Natural killer cell (primary cell): ENCODE data around the gene C1orf198. TPM values are rescaled to one million over a fixed set of nuclear protein-coding genes. Genes with fewer than 3 reads are reported as not detected.
A peak's percentile ranks its signal among the peaks of the same experiment; 100 is the strongest.

Experiments
- ATAC-seq, 3 donors: fragments of 150-1000 bp in 2 of 3; fragments of 200-7000 bp in 1 of 3; cut with Tn5 transposase; 1 replicate in 1 of 3; 2 replicates in 2 of 3; pipeline ENCODE4 v1.10.0; 2021; ENCODE audit warnings: mild to moderate bottlenecking in 2 of 3, moderate library complexity in 2 of 3
- DNase-seq, 2 donors: peaks; one replicate each; pipeline versions ENCODE4 v3.0.0 to v3.0.0-alpha.2; 2013 to 2021; ENCODE audit warnings: mixed read lengths in 1 of 2
- H3K27ac ChIP-seq: one replicate; pipeline ENCODE4 v1.5.1; 2013; ENCODE audit warnings: mild to moderate bottlenecking, low read length
- H3K27me3 ChIP-seq: one replicate; pipeline ENCODE4 v1.6.1; 2013; ENCODE audit warnings: low read length; ENCODE audit not compliant: control insufficient read depth, insufficient read depth
- H3K36me3 ChIP-seq: one replicate; pipeline ENCODE4 v1.6.1; 2013; ENCODE audit warnings: low read length; ENCODE audit not compliant: control insufficient read depth, insufficient read depth
- H3K4me1 ChIP-seq: one replicate; pipeline ENCODE4 v1.6.1; 2013; ENCODE audit warnings: low read length; ENCODE audit not compliant: control insufficient read depth, insufficient read depth
- H3K4me3 ChIP-seq: one replicate; pipeline ENCODE4 v1.5.1; 2013; ENCODE audit warnings: low read length
- H3K9me3 ChIP-seq: one replicate; pipeline ENCODE4 v1.6.1; 2013; ENCODE audit warnings: low read length; ENCODE audit not compliant: control insufficient read depth, insufficient read depth
- H3K27ac Mint-ChIP-seq, 2 donors: one replicate each; pipeline ENCODE4 v1.8.0; 2022; ENCODE audit warnings: mild to moderate bottlenecking in 2 of 2, mixed read lengths in 2 of 2, moderate library complexity in 1 of 2
- H3K27me3 Mint-ChIP-seq, 2 donors: one replicate each; pipeline ENCODE4 v1.8.0; 2022; ENCODE audit warnings: low read depth in 2 of 2, mixed read lengths in 2 of 2
- H3K36me3 Mint-ChIP-seq: one replicate; pipeline ENCODE4 v1.8.0; 2022; ENCODE audit warnings: mixed read lengths
- H3K4me1 Mint-ChIP-seq, 2 donors: one replicate each; pipeline ENCODE4 v1.8.0; 2022; ENCODE audit warnings: mixed read lengths in 2 of 2
- H3K4me3 Mint-ChIP-seq: one replicate; pipeline ENCODE4 v1.8.0; 2022; ENCODE audit warnings: mild to moderate bottlenecking, moderate library complexity, mixed read lengths
- H3K9me3 Mint-ChIP-seq, 2 donors: one replicate each; pipeline ENCODE4 v1.8.0; 2022; ENCODE audit warnings: mixed read lengths in 2 of 2
- WGBS: methylation state at CpG from one replicate; pipeline ENCODE4 v1.1.7; 2013; ENCODE audit warnings: missing lambda C conversion rate; ENCODE audit not compliant: insufficient coverage; 5-methylcytosine and 5-hydroxymethylcytosine counted together
- intact Hi-C: fragments of 100-400 bp; cut with micrococcal nuclease; formaldehyde crosslinking; loops from one replicate; pipeline ENCODE4 v1.14.2; 2022
- total RNA-seq, 4 donors: library from RNA; stranded (reverse); fragments of 120-200 nt in 1 of 4; gene quantifications; one replicate each; pipeline versions ENCODE4 v1.2.3 to v1.2.4, GENCODE V29; 2013 to 2022
- TF ChIP-seq, protein P1 (sequence below): fragments of 200-600 bp; IDR thresholded peaks from one replicate; pipeline ENCODE4 v1.8.0; 2022; ENCODE audit warnings: antibody characterized with exemption

C1orf198 gene
- total RNA-seq, 3 donors from 2014 or later (not counting 1 experiment from before 2014, with no cell fraction given) = 2.4 to 3.2 (median 3.1) TPM

DNA sequence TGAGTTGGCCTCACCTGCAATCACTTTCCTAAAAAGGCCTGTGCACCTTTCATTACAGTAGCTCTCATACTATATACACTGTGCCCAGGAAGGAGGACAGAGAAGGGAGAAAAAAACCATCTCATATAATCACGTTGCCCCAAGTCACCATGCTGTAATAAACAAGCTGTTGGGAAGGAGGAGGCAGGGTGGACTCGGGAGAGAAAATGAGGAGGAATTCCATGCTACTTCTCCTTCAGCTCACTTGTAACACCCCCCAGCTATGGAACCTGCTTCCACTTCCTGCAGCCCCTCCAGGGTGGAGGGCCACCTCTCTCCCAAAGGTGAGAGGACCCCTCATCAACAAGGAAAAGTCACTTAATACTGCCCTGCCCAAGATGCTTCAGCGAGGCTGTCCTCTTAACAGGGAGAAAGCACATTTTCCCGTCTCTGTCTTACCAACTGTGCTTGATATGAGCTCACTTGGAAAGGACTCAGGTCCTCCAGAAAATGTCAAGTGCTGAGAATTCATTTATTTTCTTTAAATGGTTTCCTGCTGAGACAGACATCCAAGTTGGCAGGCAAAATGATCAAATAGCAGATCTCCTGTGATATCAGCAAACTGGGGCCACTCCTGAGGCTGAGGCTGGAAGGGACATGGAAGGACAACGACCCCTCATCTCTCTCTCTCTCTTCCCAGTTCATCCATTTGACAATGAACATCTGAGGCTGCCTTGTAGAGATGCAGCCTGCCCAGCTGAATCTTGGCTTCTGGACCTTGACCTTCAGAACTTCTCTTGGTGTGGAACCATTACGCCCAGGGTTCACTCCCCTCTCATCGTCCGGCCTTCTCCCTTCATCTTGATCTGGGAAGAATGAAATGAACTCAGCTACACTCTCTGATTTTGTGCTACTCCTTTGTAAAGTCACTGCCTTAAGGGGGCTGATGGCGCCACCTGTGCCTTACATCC, 67.2 kb downstream of the C1orf198 start:
- ATAC-seq = no peak

DNA sequence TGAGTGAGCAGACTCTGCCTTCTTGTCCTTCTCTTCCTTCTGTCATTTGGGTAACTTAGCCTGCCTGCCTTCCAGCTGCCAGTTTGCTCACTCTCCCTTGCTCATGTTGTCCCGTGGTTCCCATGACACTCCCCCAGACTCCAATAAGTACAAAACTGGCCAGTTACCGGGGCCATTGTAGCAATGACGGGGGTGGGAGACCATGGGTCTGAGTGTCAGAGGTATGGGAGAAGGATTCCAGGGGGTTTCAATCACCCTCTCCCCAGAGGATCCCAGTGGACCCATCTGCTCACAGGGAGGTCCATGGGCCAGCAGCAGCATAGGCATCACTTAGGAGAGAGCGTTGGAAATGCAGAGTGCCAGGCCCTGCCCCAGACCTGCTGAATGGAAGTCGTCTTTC, 69.8 kb downstream of the C1orf198 start:
- Histone ChIP-seq H3K9me3 (no peaks in the 10 kb centered on the region), H3K27ac (no peak overlapping the region), H3K4me1 (no peaks in the 10 kb centered on the region), H3K27me3 (no peaks in the 10 kb centered on the region), H3K4me3 (no peak overlapping the region), H3K36me3 (no peaks in the 10 kb centered on the region)
- 90% methylated on average over 3 of the region's 5 CpGs for WGBS
- no peak for DNase-seq
- no peak overlapping the region for H3K27ac Mint-ChIP-seq
- H3K36me3 Mint-ChIP-seq = no peaks in the 10 kb centered on the region
- peaks cover 18 to 27% of the 10 kb centered on the region in 2 donors for H3K27me3 Mint-ChIP-seq
- H3K4me3 Mint-ChIP-seq = no peak overlapping the region
- no peak for ATAC-seq
- H3K4me1 Mint-ChIP-seq = no peaks in the 10 kb centered on the region
- no peaks in the 10 kb centered on the region for H3K9me3 Mint-ChIP-seq
- TF ChIP-seq, protein P1, sequence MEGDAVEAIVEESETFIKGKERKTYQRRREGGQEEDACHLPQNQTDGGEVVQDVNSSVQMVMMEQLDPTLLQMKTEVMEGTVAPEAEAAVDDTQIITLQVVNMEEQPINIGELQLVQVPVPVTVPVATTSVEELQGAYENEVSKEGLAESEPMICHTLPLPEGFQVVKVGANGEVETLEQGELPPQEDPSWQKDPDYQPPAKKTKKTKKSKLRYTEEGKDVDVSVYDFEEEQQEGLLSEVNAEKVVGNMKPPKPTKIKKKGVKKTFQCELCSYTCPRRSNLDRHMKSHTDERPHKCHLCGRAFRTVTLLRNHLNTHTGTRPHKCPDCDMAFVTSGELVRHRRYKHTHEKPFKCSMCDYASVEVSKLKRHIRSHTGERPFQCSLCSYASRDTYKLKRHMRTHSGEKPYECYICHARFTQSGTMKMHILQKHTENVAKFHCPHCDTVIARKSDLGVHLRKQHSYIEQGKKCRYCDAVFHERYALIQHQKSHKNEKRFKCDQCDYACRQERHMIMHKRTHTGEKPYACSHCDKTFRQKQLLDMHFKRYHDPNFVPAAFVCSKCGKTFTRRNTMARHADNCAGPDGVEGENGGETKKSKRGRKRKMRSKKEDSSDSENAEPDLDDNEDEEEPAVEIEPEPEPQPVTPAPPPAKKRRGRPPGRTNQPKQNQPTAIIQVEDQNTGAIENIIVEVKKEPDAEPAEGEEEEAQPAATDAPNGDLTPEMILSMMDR = no peak
- intact Hi-C loops = no loop called here

More for the DNA sequence above, 67.2 kb downstream of the C1orf198 start:
- H3K9me3 ChIP-seq = no peaks in the 10 kb centered on the region
- no peaks in the 10 kb centered on the region for H3K36me3 ChIP-seq
- no peaks in the 10 kb centered on the region for H3K4me1 ChIP-seq
- H3K9me3 Mint-ChIP-seq = no peaks in the 10 kb centered on the region
- H3K4me1 Mint-ChIP-seq = no peaks in the 10 kb centered on the region
- H3K27ac Mint-ChIP-seq = no peak overlapping the region
- WGBS = 89% methylated on average over 7 of the region's 9 CpGs
- no peaks in the 10 kb centered on the region for H3K36me3 Mint-ChIP-seq
- TF ChIP-seq, protein P1 = no peak
- no peak overlapping the region for H3K4me3 ChIP-seq
- no peak for DNase-seq
- H3K27me3 ChIP-seq = no peaks in the 10 kb centered on the region
- intact Hi-C loops = no loop called here
- no peak overlapping the region for H3K4me3 Mint-ChIP-seq
- peaks cover 18 to 42% of the 10 kb centered on the region in 2 donors for H3K27me3 Mint-ChIP-seq
- no peak overlapping the region for H3K27ac ChIP-seq

DNA sequence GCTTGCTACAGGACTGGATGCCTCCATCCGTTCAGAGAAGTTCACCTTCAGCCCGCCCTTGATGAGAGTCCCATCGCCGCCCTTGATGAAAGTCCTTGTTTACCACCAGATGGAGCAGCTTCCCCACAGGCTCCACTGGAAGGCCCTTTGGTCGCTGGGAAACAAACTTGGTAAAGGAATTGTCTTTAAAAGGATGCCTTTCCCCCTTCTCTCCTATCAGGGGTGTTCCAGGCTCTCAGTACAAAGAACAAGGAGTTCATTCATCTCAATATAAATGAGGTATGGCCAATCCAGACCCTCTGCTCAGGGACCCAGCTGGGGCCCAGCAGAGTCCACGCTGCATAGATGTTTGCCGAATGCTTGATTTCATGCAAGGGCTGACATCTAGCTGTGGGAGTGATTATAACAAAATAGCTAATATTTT, 70.4 kb downstream of the C1orf198 start:
- no peaks in the 10 kb centered on the region for H3K9me3 Mint-ChIP-seq
- ATAC-seq = no peak
- no peak overlapping the region for H3K4me3 ChIP-seq
- H3K36me3 ChIP-seq = no peaks in the 10 kb centered on the region
- H3K27me3 Mint-ChIP-seq = peaks cover 18 to 27% of the 10 kb centered on the region in 2 donors
- peak in 1 of 2 donors; percentile 32 for DNase-seq
- no peaks in the 10 kb centered on the region for H3K27me3 ChIP-seq
- 43% methylated on average over 7 of the region's 7 CpGs for WGBS
- H3K27ac Mint-ChIP-seq = no peak overlapping the region
- no peaks in the 10 kb centered on the region for H3K36me3 Mint-ChIP-seq
- intact Hi-C loops = no loop called here
- H3K4me1 ChIP-seq = no peaks in the 10 kb centered on the region
- H3K4me1 Mint-ChIP-seq = no peaks in the 10 kb centered on the region
- no peaks in the 10 kb centered on the region for H3K9me3 ChIP-seq
- H3K4me3 Mint-ChIP-seq = no peak overlapping the region
- TF ChIP-seq, protein P1 = no peak
- H3K27ac ChIP-seq = no peak overlapping the region
